Measurements from ENCODE around the gene BTK.
"Not testable (repeated sequence)": the region's sequence is repeated elsewhere in the genome, so short reads cannot be mapped to it uniquely, and the experiment has no call there.

BTK gene

GRCh38 chrX:101337776-101338271 lies 48.2 kb downstream of the BTK start:
- no peak for DNase-seq (ENCODE audit: low read depth)

GRCh38 chrX:101334310-101334709 lies 51.7 kb downstream of the BTK start:
- DNase-seq (ENCODE audit: low read depth), result not testable (repeated sequence)

DNA sequence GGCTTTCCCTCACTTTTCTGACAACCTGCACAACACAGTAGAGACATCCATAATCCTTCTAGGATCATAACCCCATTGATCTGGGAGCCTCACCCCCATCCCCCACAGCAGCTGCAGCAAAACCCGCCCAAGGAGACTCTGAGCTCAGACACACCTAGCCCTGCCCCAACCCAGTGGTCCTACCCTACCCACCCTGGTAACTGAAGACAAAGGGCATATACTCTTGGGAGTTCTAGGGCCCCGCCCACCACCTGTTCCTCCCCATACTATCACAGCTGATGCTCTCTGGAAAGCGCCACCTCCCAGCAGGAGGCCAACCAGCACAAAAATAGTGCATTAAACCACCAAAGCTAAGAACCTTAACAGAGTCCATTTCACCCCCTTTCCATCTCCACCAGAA lies 59.4 kb downstream of the BTK start:
- not testable (repeated sequence) for DNase-seq (ENCODE audit: low read depth)

- DNase-seq (ENCODE audit: low read depth), result no peak
These were observed 82.2 kb downstream of the BTK start for GRCh38 chrX:101303790-101304189.

Measured in CMK (cell line).